ENCODE measurements around the gene TMEM243.
A peak's percentile ranks its signal among the peaks of the same experiment; 100 is the strongest.

The TMEM243 gene

GRCh38 chr7:87220734-87221215, 1.2 kb upstream of the TMEM243 start:
- TF ChIP-seq CTCF (IDR thresholded peaks at IDR 0.05; ENCODE audit: insufficient read depth, low read length, poor library complexity, severe bottlenecking), result no peak
- Histone ChIP-seq H3K4me3 (replicated peaks; ENCODE audit: low read depth, low read length) (peak overlapping the region; percentile 85), H3K36me3 (ENCODE audit: control insufficient read depth, insufficient read depth, low read length) (no peaks in the 10 kb centered on the region; the same call in 1 of the 2 replicates), H3K27me3 (replicated peaks; ENCODE audit: control insufficient read depth, insufficient read depth, low read length) (no peaks in the 10 kb centered on the region; the same call in 1 of the 2 replicates)
- no peak for DNase-seq (ENCODE audit: extremely low read depth, insufficient read length)

GRCh38 chr7:87220026-87220733, 648 bp upstream of the TMEM243 start:
- Histone ChIP-seq H3K36me3 (ENCODE audit: control insufficient read depth, insufficient read depth, low read length) (no peaks in the 10 kb centered on the region; the same call in 1 of the 2 replicates), H3K4me3 (replicated peaks; ENCODE audit: low read depth, low read length) (peak overlapping the region; percentile 85), H3K27me3 (replicated peaks; ENCODE audit: control insufficient read depth, insufficient read depth, low read length) (no peaks in the 10 kb centered on the region; the same call in 1 of the 2 replicates)
- no peak for TF ChIP-seq CTCF (IDR thresholded peaks at IDR 0.05; ENCODE audit: insufficient read depth, low read length, poor library complexity, severe bottlenecking)
- peak; percentile 91 for DNase-seq (ENCODE audit: extremely low read depth, insufficient read length)

- no peak for TF ChIP-seq CTCF (IDR thresholded peaks at IDR 0.05; ENCODE audit: insufficient read depth, low read length, poor library complexity, severe bottlenecking)
- Histone ChIP-seq H3K4me3 (replicated peaks; ENCODE audit: low read depth, low read length) (peak overlapping the region; percentile 85), H3K36me3 (ENCODE audit: control insufficient read depth, insufficient read depth, low read length) (no peaks in the 10 kb centered on the region; the same call in 1 of the 2 replicates), H3K27me3 (replicated peaks; ENCODE audit: control insufficient read depth, insufficient read depth, low read length) (no peaks in the 10 kb centered on the region; the same call in 1 of the 2 replicates)
- no peak for DNase-seq (ENCODE audit: extremely low read depth, insufficient read length)
Measured at GRCh38 chr7:87218796-87219544, 562 bp downstream of the TMEM243 start.

GRCh38 chr7:87217983-87218653, 1.4 kb downstream of the TMEM243 start:
- no peaks in the 10 kb centered on the region; the same call in 1 of the 2 replicates for H3K36me3 ChIP-seq (ENCODE audit: control insufficient read depth, insufficient read depth, low read length)
- H3K27me3 ChIP-seq (replicated peaks; ENCODE audit: control insufficient read depth, insufficient read depth, low read length), result no peaks in the 10 kb centered on the region; the same call in 1 of the 2 replicates
- TF ChIP-seq CTCF (IDR thresholded peaks at IDR 0.05; ENCODE audit: insufficient read depth, low read length, poor library complexity, severe bottlenecking), result no peak
- no peak for DNase-seq (ENCODE audit: extremely low read depth, insufficient read length)
- peak overlapping the region; percentile 85 for H3K4me3 ChIP-seq (replicated peaks; ENCODE audit: low read depth, low read length)

- Histone ChIP-seq H3K27me3 (replicated peaks; ENCODE audit: control insufficient read depth, insufficient read depth, low read length) (no peaks in the 10 kb centered on the region; the same call in 1 of the 2 replicates), H3K4me3 (replicated peaks; ENCODE audit: low read depth, low read length) (peak overlapping the region; percentile 85), H3K36me3 (ENCODE audit: control insufficient read depth, insufficient read depth, low read length) (no peaks in the 10 kb centered on the region; the same call in 1 of the 2 replicates)
- TF ChIP-seq CTCF (IDR thresholded peaks at IDR 0.05; ENCODE audit: insufficient read depth, low read length, poor library complexity, severe bottlenecking), result no peak
- peak; percentile 77 for DNase-seq (ENCODE audit: extremely low read depth, insufficient read length)
Measured at GRCh38 chr7:87216701-87217508, 2.6 kb downstream of the TMEM243 start.

Measured in GM06990 (cell line).